HG03135 (cell line): ENCODE results near the gene BTG1.

ENCODE experiments used
- ATAC-seq: cut with Tn5 transposase; IDR thresholded peaks from one replicate; pipeline ENCODE4 v1.9.1; 2021; ENCODE audit warnings: mild to moderate bottlenecking, moderate library complexity; ENCODE audit not compliant: unreplicated experiment

Gene BTG1

GRCh38 chr12:92134638-92135274 is 10.9 kb downstream of the BTG1 start:
- no peak for ATAC-seq

- no peak for ATAC-seq
These were observed 11.6 kb downstream of the BTG1 start for GRCh38 chr12:92133795-92134637.

- ATAC-seq = no peak
These were observed 12.5 kb downstream of the BTG1 start for GRCh38 chr12:92133171-92133570.

- ATAC-seq = peak; percentile 34
These were observed 13.4 kb downstream of the BTG1 start for GRCh38 chr12:92132288-92132687.

GRCh38 chr12:92130999-92131398 is 14.6 kb downstream of the BTG1 start:
- ATAC-seq = no peak

GRCh38 chr12:92129609-92130008 is 16.0 kb downstream of the BTG1 start:
- ATAC-seq = no peak

- no peak for ATAC-seq
These were observed 17.0 kb downstream of the BTG1 start for GRCh38 chr12:92128612-92129011.

GRCh38 chr12:92124689-92125029 is 21.0 kb downstream of the BTG1 start:
- ATAC-seq = no peak

- ATAC-seq = no peak
These were observed 21.6 kb downstream of the BTG1 start for GRCh38 chr12:92123780-92124688.

- ATAC-seq = no peak
These were observed 22.5 kb downstream of the BTG1 start for GRCh38 chr12:92122941-92123779.

- no peak for ATAC-seq
These were observed 23.8 kb downstream of the BTG1 start for GRCh38 chr12:92121826-92122225.

GRCh38 chr12:92118826-92119536 is 26.7 kb downstream of the BTG1 start:
- ATAC-seq = no peak

GRCh38 chr12:92114834-92115233 is 30.8 kb downstream of the BTG1 start:
- ATAC-seq = no peak

- ATAC-seq = peak; percentile 82
These were observed 34.4 kb downstream of the BTG1 start for GRCh38 chr12:92111256-92111655.

- no peak for ATAC-seq
These were observed 35.5 kb downstream of the BTG1 start for GRCh38 chr12:92110083-92110640.

GRCh38 chr12:92109613-92110012 is 36.0 kb downstream of the BTG1 start:
- no peak for ATAC-seq

- ATAC-seq = no peak
These were observed 37.0 kb downstream of the BTG1 start for GRCh38 chr12:92108651-92109050.

- ATAC-seq = no peak
These were observed 38.0 kb downstream of the BTG1 start for GRCh38 chr12:92107621-92108131.

GRCh38 chr12:92107094-92107493 is 38.6 kb downstream of the BTG1 start:
- no peak for ATAC-seq
